Stimulated activated CD8-positive, alpha-beta memory T cell treated with anti-CD3 and anti-CD28 coated beads, Interleukin-12 subunit alpha, Interleukin-12 subunit beta, amount 100 ng/mL, for 24 hours (primary cell): ENCODE data around the gene KRTAP5-11.
"Not testable (repeated sequence)": the region's sequence is repeated elsewhere in the genome, so short reads cannot be mapped to it uniquely, and the experiment has no call there.

Source experiments
- DNase-seq: peaks from one replicate; pipeline ENCODE4 v3.0.0-alpha.2; 2020; ENCODE audit errors: extremely low read depth

KRTAP5-11 gene

DNA sequence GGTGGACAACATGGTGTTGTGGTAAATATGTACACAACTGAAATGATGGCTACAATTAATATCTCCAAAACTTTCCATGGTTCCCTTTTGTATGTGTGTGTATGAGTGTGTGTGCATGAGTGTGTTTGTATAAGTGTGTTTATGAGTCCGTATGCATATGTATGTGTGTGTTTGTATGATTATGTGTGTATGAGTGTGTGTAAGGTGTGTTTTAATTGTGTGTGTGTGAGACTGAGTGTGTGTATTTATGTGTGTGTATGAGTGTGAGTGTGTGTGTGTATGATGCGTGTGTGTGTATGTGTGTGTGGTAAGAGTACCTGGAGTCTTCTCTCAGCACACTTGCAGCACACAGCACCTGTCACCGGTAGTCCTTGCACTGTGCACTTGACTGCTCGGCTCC is 26.7 kb downstream of the KRTAP5-11 start:
- DNase-seq = no peak

DNA sequence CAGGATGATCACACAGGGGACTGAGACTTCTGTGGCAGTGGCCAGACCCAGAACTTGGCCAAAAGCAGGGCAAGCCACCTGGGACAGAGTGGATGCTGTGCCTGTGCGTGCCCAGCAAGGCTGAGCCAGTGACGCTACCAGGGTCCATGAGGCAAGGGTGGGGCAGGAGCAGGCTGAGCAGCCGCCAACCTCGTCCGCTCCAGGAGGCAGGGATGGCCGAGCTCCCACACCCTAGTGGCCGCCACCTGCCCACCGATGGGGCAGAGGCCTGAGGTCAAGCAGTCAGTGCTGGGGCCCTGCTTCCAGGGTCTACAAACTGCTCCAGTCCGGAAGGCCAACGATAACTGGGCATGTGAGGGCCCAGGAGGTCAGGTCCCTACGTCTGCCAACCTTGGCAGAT is 27.2 kb downstream of the KRTAP5-11 start:
- no peak for DNase-seq

DNA sequence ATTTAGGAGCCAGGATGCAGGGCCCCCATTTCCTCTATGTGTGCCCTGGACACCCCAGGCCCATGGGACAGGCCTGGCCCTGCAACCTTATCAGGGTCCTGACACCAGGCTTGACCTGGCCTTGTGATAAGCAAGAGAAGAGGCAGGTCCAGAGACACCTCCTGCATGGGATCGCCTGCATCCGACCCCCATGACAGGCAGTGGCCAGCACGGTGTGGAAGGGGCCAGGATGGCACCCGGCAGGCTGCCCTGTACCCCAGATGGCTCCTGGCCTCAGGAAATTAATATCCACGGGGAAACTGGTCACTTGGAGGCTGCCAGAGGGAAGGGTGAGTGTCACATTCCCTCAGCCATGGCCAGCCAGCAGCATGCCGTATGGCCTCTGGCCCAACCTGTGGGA is 27.7 kb downstream of the KRTAP5-11 start:
- DNase-seq = no peak

DNA sequence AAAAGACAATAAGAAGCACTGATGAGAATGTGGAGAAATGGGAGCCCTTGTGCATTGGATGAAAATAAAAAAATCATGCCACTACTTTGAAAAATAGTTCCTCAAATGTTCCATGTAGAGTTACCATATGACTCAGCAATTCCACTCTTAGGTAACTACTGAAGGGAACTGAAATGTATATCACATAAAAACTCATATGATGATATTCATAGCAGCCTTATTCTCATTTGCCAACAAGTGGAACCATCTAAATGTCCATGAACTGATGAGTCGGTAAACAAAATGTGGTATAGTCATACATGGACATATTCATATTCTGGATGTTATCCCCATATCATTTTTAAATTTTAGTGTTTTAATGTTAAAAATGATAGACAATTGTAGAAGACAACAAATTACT is 31.0 kb downstream of the KRTAP5-11 start:
- DNase-seq = no peak

DNA sequence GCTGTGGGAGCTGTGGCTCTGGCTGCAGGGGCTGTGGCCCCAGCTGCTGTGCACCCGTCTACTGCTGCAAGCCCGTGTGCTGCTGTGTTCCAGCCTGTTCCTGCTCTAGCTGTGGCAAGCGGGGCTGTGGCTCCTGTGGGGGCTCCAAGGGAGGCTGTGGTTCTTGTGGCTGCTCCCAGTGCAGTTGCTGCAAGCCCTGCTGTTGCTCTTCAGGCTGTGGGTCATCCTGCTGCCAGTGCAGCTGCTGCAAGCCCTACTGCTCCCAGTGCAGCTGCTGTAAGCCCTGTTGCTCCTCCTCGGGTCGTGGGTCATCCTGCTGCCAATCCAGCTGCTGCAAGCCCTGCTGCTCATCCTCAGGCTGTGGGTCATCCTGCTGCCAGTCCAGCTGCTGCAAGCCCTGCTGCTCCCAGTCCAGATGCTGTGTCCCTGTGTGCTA is 33.9 kb downstream of the KRTAP5-11 start:
- DNase-seq = no peak

DNA sequence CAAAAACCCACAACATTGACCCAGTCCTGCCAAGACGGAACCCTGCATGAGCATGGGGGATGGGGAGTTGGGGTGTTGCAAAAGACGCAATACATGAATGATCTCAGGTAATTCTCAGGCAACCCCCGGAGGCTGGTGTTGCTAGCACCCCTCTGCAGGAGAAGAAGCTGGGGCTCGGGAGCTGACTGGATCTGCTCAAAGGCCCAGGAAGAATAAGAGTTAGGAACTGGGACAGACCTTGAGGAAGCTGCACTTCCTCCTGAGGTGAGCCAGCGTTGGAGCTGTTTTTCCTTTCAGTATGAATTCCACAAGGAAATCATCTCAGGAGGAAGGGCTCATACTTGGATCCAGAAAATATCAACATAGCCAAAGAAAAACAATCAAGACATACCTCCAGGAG is 34.6 kb downstream of the KRTAP5-11 start, which contains the start of gene KRTAP5-9:
Gene KRTAP5-9 (plus strand): TSS at position 301 of the 400 bp plus-strand sequence. CDS start 238 bp downstream, outside the sequence.
- DNase-seq = no peak

DNA sequence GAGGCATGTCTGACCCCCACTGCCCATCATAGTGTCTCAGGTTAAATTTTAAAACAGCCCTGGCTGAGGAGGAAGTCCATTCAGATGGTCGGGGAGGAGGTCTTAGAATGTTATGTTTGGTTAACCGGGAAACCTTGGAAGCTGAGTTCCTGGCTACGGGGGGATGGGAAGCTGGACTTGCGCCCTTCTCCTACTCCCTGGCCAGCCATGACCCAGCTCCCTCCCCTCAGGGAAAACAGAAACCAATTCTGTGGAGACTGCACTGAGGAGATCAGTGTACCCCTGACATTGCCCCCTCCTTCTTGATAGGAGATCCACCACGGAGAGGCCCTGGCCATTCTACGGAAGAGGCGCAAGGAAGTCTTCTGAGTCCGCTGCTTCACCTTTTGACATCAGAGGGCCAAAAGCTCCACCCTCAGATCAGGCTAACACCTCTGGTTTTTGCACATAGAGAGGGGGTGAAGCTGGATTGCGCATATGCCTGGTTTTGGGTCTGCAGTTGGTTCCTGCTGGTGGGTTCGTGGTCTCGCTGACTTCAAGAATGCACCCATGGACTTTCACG is 37.2 kb downstream of the KRTAP5-11 start:
- DNase-seq = no peak

DNA sequence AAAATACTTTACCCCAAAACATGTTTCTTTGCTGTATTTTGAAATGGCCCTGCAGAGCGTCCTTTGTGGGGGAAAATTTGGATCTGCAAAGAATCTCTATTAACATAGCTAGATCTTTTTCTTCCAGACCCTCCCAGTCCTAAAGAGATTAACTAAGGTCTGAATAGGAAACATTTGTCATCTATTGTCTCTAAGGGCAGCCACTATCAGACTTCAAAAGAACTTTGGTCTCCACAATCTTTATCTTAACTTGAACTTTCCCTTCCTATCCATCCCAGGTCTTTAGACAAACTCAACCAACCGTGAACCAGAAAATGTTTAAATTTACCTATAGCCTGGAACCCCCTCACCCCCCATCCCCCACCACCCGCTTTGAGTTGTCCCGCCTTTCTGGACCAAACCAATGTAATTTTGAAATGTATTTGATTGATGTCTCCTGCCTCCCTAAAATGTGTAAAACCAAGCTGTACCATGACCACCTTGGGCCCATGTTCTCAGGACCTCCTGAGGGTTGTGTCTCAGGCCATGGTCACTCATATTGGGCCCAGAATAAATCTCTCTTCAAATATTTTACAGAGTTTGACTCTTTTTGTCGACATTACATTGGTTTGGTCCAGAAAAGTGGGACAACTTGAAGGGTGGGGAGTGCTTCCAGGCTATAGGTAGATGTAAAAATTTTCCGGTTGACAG is 38.0 kb downstream of the KRTAP5-11 start:
- no peak for DNase-seq

DNA sequence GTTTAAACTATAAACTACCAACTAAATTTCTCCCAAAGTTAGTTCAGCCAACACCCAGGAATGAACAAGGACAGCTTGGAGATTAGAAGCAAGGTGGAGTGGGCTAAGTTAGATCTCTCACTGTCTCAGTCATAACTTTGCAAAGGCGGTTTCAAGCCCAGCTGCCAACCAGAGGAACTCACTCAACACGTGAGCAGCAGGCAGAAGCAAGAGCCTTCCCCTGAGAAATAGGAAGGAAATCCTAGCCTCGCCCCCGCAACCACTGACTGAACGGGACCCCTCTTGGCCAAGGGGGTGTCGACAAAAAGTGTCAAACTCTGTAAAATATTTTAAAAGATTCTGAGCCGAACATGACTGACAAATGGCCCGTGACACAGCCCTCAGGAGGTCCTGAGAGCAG is 38.8 kb downstream of the KRTAP5-11 start:
- DNase-seq = no peak

DNA sequence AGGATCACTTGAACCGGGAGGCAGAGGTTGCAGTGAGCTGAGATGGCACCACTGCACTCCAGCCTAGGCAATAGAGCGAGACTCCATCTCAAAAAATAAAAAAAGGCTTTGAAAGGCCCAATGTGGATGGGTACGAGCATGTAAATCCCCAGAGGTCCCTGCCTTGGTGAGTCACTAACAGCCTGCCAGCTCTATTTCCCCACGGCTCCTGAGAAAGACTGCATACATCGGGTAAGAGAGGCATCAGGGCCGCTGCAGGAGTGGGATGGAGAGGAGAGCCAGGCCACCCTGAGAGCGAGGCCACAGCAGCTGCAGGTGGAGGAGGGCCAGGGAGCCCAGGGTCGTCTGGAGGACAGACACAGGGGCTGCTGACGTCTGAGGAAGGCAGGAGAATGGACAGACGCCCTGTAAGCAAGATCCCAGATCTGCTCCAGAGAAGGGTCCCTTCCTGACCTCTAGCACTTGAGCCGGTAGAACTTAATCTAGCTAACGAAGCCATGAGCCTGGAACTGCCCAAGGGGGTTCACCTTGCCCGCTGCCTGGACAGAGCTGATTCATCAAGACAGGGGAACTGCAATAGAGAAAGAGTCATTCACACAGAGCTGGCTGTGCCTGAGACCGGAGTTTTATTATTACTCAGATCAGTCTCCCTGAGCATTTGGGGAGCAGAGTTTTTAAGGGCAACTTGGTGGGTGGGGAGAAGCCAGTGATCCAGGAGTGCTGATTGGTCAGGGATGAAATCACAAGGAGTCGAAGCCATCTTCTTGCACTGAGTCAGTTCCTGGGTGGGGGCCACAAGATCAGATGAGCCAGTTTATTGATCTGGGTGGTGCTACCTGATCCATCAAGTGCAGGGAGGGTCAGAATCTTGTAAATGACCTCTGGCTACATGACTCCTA is 39.5 kb downstream of the KRTAP5-11 start:
- no peak for DNase-seq

DNA sequence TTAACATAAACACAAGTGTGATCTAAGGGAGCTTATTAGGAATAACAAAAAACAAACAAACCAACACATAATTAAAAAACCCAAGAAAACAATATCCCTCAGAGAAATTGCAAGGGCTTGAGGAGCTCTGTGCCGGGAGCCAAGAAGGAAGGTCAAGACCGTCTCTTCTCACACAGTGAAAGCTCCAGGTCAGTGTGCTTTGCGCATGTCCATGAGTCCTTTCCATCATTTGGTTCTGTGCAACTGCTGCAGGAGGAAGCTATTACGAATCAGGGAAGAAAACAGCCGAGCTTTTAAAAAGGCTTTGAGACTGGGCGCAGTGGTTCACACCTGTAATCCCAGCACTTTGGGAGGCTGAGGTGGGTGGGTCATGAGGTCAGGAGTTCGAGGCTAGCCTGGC is 40.3 kb downstream of the KRTAP5-11 start:
- DNase-seq = no peak

DNA sequence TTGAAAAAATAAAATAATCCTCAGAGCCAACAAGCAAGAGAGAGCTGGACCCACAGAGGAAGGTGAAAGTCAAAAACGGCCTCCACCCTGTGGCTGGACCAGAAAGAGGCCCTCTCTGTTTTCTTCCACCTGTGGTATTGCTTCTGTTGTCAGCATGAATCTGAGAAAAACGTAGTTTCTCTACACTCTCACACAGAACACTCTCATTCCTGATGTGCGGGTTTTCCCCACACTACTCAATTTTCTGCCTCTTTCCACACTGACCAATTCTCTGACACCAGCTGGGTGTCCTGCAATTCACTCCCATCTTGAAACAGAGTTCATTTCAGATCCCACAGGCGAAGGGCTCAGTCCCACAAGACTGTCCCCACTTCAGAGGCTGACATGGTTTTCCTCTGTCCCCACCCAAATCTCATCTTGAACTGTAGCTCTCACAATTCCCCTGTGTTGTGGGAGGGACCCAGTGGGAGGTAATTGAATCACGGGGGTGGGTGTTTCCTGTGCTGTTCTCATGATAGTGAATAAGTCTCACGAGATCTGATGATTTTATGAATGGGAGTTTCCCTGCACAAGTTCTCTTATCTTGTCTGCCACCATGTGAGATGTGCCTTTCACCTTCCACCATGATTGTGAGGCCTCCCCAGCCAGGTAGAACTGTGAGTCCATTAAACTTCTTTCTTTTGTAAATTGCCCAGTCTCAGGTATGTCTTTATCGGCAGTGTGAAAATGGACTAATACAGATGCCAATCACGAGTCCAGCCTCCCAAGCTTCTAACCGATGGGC is 42.0 kb downstream of the KRTAP5-11 start:
- not testable (repeated sequence) for DNase-seq

DNA sequence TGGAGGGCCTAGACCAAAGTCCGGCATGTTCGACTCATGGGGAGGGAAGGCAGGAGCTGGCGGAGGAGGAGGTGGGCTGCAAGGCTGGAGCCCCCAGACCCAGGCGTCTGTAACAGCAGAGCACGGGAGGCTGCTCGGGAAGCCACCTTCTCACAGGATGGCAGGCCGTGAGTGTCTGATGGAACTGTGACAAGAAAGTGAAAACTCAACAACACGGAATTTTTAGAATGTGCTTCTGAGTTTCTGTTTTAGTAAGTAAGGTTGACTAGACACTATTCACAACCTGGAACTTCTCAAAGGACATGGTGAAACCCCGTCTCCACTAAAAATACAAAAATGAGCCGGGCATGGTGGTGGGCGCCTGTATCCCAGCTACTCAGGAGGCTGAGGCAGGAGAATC is 42.7 kb downstream of the KRTAP5-11 start:
- not testable (repeated sequence) for DNase-seq

DNA sequence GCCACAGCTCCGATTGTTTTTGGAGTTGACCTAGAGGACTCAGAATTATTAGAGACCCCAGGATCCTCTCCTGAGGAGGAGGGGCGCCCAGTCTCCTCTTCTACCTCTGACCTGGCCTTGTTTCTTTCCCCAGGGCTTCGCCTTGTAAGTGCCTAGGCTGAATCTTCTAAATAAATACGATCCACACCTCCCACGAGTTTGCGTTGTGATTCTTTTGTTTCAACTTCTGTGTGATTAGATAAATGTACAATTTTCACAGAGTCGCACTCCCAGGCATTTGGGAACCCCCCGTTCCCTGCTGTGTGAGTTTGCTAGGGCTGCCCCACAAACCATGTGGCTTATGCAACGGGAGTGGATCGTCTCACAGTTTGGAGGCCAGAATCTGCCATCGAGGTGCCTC is 43.7 kb downstream of the KRTAP5-11 start:
- no peak for DNase-seq

DNA sequence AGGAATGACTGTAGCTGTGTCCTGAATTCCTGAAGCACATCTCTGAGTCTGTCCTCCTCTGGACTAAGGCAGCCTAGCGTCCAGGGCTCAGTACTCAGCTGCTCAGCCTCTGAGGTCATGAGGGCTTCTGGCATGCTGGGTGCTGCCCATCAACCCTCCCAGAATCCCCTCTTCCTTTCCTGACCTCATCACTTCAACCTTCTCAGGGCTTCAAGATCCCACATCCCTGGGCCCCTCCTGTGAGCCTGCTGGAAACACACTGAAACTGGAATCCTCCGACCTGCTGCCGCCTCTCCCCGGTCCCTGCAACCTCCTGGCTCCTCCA is 44.0 kb downstream of the KRTAP5-11 start:
- DNase-seq = no peak

DNA sequence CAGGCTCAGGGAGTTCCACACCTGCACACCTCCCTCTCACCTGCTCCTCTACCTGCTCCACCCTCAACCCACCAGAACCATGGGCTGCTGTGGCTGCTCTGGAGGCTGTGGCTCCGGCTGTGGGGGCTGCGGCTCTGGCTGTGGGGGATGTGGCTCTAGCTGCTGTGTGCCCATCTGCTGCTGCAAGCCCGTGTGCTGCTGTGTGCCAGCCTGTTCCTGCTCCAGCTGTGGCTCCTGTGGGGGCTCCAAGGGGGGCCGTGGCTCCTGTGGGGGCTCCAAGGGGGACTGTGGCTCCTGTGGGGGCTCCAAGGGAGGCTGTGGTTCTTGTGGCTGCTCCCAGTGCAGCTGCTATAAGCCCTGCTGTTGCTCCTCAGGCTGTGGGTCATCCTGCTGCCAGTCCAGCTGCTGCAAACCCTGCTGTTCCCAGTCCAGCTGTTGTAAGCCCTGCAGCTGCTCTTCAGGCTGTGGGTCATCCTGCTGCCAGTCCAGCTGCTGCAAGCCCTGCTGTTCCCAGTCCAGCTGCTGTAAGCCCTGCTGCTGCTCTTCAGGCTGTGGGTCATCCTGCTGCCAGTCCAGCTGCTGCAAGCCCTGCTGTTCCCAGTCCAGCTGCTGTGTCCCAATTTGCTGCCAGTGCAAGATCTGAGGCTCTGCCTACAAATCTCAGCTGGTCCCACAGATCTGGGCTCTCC is 44.6 kb downstream of the KRTAP5-11 start, which contains the start of gene KRTAP5-8:
Gene KRTAP5-8 (plus strand): TSS at position 49 of the 689 bp plus-strand sequence. CDS start 31 bp downstream, at position 80.
- DNase-seq = not testable (repeated sequence)

DNA sequence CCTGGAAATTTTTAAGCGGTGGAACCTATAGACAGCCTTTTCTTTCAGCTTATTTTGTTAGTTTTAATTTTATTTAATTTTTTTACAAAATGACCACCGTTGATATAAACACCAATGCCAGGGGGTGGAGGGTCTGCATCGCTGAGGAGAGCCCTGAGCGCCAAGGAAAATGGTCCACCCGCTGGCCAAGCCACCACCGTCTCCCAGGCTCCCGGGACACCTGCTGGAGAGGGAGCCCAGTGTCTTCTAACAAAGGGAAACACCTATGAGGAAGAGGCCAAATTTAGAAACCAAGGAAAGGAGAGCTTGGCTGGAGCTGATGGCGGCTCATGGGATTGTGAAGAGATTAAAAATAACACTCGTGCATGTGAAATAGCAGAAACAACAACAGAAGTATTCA is 45.1 kb downstream of the KRTAP5-11 start:
- no peak for DNase-seq

DNA sequence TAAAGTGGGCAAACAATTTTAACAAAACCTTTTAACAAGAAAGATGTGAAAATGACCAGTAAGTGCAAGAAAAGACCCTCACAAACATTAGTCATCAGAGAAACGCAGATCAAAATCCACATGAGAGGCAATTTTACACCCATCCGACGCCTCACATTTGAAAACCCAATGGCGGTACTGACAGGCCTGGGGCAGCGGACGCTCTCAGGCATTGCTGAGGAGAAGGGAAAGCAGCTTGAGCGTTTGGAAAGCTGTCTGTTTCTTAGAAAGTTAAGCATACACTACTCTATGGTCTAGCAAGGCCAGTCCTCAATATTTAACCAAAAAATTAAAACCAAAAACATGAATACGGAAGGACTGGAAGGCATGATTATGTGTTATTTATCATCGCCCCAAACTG is 46.9 kb downstream of the KRTAP5-11 start:
- DNase-seq = no peak

DNA sequence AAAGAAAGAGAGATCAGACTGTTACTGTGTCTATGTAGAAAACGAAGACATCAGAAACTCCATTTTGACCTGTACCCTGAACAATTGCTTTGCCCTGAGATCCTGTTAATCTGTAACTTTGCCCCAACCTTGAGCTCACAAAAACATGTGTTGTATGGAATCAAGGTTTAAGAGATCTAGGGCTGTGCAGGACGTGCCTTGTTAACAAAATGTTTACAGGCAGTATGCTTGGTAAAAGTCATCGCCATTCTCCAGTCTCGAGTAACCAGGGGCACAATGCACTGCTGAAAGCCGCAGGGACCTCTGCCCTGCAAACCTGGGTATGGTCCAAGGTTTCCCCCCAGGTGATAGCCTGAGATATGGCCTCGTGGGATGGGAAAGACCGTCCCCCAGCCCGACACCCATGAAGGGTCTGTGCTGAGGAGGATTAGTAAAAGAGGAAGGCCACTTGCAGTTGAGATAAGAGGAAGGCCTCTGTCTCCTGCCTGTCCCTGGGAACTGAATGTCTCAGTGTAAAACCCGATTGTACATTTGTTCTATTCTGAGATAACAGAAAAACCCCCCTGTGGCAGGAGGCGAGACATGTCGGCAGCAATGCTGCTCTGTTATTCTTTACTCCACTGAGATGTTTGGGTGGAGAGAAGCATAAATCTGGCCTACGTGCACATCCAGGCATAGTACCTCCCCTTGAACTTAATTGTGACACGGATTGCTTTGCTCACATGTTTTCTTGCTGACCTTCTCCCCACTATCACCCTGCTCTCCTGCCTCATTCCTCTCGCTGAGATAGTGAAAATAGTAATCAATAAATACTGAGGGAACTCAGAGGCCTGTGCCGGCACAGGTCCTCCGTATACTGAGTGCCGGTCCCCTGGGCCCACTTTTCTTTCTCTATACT is 47.7 kb downstream of the KRTAP5-11 start:
- not testable (repeated sequence) for DNase-seq

DNA sequence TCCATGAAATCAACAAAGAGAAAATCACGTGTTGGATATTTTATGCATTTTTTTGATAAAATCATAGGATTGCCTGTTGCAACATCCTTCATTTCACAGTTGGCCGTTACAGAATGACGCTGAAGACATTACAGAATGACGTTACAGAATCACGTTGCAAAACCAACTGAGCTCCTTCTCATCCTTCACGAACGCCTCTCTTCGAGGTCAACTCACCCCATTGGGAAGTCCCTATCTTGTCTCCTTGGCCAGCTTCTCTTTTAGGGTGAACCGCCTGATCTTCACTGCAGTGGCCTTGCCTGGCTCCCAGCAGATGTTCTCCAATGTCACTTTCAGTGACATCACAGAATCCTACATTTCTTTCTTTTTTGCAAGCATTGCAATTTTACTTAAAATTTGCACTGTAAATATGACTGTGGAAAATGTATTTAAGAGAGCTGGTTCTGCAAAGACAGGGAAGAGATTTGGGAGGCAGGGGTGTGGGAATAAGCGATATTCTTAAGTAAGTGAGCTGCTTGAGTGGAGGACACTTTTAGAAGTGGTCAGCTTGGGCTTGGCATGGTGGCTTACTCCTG is 50.6 kb downstream of the KRTAP5-11 start:
- DNase-seq = no peak
